ENCODE measurements around the gene SELE. TPM values are rescaled to one million over a fixed set of nuclear protein-coding genes. Genes with fewer than 3 reads are reported as not detected.

The SELE gene
- total RNA-seq, 4 donors from 2014 or later: 0.21 to 6.8 (median 1.9) TPM

DNA sequence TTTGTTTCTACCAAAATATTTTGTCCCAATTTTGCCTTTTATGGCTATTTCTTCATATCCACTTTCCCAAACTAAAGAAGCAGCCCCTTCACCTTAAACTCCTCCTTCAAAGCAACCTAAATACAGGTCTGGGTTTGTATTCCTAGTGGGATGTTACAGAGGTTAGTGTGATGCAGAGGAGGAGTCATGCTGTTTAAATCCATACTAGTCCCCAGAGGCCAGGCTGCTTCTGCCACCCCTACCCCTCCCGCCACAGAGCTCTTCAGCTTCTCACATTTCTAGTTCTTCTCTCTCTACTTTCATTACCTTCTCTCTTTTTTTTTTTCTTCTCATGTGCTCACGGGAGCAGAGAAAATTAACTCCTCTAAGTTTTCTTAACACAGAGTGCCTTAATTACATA is 51.8 kb downstream of the SELE start:
- no peak for DNase-seq (ENCODE audit: low spot score in 2 of 2)
- Histone ChIP-seq H3K36me3 (no peaks in the 10 kb centered on the region), H3K4me3 (no peak overlapping the region), H3K9me3 (no peaks in the 10 kb centered on the region), H3K27ac (no peak overlapping the region), H3K4me1 (peaks cover 0 to 6% (median 3%) of the 10 kb centered on the region in 4 donors), H3K27me3 (no peaks in the 10 kb centered on the region)
- WGBS, 2 donors: 51 to 56% methylated on average over 2 of the region's 2 CpGs
- no peak for TF ChIP-seq EP300 (IDR thresholded peaks at IDR 0.05)
- TF ChIP-seq, protein P1, sequence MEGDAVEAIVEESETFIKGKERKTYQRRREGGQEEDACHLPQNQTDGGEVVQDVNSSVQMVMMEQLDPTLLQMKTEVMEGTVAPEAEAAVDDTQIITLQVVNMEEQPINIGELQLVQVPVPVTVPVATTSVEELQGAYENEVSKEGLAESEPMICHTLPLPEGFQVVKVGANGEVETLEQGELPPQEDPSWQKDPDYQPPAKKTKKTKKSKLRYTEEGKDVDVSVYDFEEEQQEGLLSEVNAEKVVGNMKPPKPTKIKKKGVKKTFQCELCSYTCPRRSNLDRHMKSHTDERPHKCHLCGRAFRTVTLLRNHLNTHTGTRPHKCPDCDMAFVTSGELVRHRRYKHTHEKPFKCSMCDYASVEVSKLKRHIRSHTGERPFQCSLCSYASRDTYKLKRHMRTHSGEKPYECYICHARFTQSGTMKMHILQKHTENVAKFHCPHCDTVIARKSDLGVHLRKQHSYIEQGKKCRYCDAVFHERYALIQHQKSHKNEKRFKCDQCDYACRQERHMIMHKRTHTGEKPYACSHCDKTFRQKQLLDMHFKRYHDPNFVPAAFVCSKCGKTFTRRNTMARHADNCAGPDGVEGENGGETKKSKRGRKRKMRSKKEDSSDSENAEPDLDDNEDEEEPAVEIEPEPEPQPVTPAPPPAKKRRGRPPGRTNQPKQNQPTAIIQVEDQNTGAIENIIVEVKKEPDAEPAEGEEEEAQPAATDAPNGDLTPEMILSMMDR (IDR thresholded peaks at IDR 0.05): no peak

DNA sequence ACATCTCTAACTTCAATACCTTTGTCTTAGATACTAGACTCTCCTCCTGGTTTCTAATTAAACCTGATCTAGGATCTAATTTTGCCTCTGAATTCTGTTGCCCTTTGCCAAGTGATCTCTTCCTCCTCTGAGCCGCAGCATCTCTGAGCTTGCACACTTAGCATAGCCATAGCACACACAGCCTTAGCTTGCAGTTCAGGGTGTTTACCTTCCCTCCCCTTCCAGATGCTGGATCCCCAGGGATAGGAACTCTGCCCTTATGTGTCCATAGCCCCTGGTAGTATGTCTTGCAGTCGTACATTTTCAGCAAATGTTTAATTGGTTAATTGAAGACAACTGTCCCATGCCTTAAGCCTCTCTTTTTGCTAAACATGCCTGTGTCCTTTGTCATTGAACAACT is 52.7 kb downstream of the SELE start:
- no peaks in the 10 kb centered on the region for H3K27me3 ChIP-seq
- no peak overlapping the region for H3K27ac ChIP-seq
- no peak for DNase-seq (ENCODE audit: low spot score in 2 of 2)
- H3K4me1 ChIP-seq: peaks cover 0 to 6% (median 3%) of the 10 kb centered on the region in 4 donors
- WGBS, 2 donors: 27 to 28% methylated on average over 2 of the region's 2 CpGs
- H3K9me3 ChIP-seq: no peaks in the 10 kb centered on the region
- no peaks in the 10 kb centered on the region for H3K36me3 ChIP-seq
- no peak overlapping the region for H3K4me3 ChIP-seq
- TF ChIP-seq, protein P1 (IDR thresholded peaks at IDR 0.05): no peak
- TF ChIP-seq POLR2A (IDR thresholded peaks at IDR 0.05): no peak
- TF ChIP-seq EP300 (IDR thresholded peaks at IDR 0.05): no peak

DNA sequence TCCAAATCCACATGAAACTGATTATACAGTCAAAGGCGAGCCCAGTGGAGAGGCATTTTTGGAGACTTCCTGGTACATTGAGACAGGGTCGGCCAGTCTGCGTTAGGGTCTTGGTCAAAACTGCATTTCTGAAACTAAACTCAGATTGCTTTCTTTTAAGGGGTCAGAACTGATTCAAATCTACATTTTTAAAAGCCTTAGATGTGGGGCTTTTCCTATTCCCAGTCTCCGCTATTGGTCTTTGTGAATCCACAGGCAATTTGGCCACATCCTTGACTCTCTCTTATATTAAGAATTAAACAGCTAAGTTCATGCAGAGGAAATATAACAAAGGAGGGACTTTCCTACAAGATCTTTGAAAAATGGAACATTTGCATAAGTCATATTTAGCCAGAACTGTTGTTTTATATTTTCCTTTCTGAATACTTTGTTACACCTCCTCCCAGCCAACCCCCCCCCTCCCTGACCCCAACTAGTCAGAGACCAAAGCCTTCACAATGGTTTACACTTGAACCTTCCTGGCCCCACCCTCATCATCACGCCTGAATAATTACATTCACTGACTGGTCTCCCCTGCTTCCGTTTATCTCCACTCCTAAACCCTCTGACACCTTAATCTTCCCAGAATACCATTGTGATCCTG is 53.4 kb downstream of the SELE start:
- H3K4me1 ChIP-seq: peaks cover 0 to 6% (median 3%) of the 10 kb centered on the region in 4 donors
- no peaks in the 10 kb centered on the region for H3K9me3 ChIP-seq
- H3K4me3 ChIP-seq: no peak overlapping the region
- TF ChIP-seq EP300 (IDR thresholded peaks at IDR 0.05) (no peak), POLR2A (IDR thresholded peaks at IDR 0.05) (no peak)
- TF ChIP-seq, protein P1 (IDR thresholded peaks at IDR 0.05): no peak
- WGBS, 2 donors: 55 to 71% methylated on average over 6 of the region's 6 CpGs
- no peaks in the 10 kb centered on the region for H3K36me3 ChIP-seq
- DNase-seq (ENCODE audit: low spot score in 2 of 2): no peak
- H3K27ac ChIP-seq: no peak overlapping the region
- H3K27me3 ChIP-seq: no peaks in the 10 kb centered on the region

DNA sequence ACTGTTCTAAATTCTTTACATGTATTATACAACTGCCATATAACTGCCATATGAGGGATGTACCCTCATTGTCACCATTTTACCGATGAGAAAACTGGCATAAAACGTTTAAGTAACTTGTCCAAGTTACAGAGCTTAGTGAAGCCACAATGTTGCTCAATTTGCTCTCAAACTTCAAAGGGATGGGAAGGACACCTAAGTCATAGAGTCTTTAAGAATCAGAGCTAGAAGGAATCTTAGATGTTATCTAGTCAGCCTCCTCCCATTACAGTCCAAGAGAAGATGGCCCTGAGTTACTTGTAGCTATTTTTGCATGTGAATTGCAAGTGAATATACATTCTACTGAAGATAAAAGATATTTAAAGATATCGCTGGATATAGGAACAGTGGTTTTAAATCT is 54.2 kb downstream of the SELE start:
- peaks cover 0 to 6% (median 3%) of the 10 kb centered on the region in 4 donors for H3K4me1 ChIP-seq
- no peak for DNase-seq (ENCODE audit: low spot score in 2 of 2)
- no peaks in the 10 kb centered on the region for H3K36me3 ChIP-seq
- no peak overlapping the region for H3K27ac ChIP-seq
- no peak for TF ChIP-seq POLR2A (IDR thresholded peaks at IDR 0.05)
- TF ChIP-seq, protein P1 (IDR thresholded peaks at IDR 0.05): no peak
- TF ChIP-seq EP300 (IDR thresholded peaks at IDR 0.05): no peak
- H3K4me3 ChIP-seq: no peak overlapping the region
- H3K9me3 ChIP-seq: no peaks in the 10 kb centered on the region
- 78 to 87% methylated on average over 3 of the region's 3 CpGs for WGBS, 2 donors
- H3K27me3 ChIP-seq: no peaks in the 10 kb centered on the region

DNA sequence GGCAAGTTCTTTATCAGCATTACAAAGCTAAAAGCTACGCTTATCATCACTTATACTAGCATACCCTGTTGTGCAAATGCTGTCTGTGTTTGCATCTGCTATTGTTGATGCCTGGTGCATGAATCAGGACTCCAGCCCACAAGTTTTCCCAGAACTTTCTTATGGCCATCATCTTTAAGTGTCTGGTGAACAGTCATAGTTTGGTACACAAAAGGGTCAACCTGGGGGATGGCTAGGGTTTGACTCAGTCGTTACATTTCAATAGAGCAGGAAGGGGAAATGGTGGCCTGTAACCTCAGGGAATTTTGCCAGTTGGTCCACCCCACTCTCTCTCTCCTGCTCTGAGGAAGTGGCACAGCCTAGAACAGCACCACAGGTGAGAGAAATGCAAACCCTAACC is 57.9 kb downstream of the SELE start:
- 15 to 23% methylated on average over 2 of the region's 2 CpGs for WGBS, 2 donors
- Histone ChIP-seq H3K27ac (no peak overlapping the region), H3K36me3 (no peaks in the 10 kb centered on the region), H3K27me3 (no peaks in the 10 kb centered on the region), H3K4me3 (no peak overlapping the region), H3K9me3 (no peaks in the 10 kb centered on the region), H3K4me1 (peaks cover 0 to 1% (median under 1%) of the 10 kb centered on the region in 4 donors)
- TF ChIP-seq POLR2A (IDR thresholded peaks at IDR 0.05) (no peak), EP300 (IDR thresholded peaks at IDR 0.05) (no peak)
- TF ChIP-seq, protein P1 (IDR thresholded peaks at IDR 0.05): no peak
- DNase-seq (ENCODE audit: low spot score in 2 of 2): no peak

Other genes with a start within 250 kb of the SELE start
- 10 to 100 TPM; 25.1 to 51.6 (median 35.6) TPM for gene SLC19A2, start 248.1 kb downstream of the SELE start, total RNA-seq
- gene F5, start 147.6 kb downstream of the SELE start, total RNA-seq: under 1 TPM in 3 of 4 donors, not detected in 1; 0.42 to 0.98 (median 0.60) TPM
- gene SELP, start 104.0 kb downstream of the SELE start, total RNA-seq: 10 to 100 TPM in 3 of 4 donors, 1 to 10 TPM in 1; 2.3 to 30.3 (median 14.8) TPM
- gene SELL, start 22.5 kb downstream of the SELE start, total RNA-seq: 1 to 10 TPM; 2.1 to 5.0 (median 3.4) TPM
- gene METTL18, start 60.8 kb upstream of the SELE start, total RNA-seq: 1 to 10 TPM; 4.2 to 9.0 (median 6.0) TPM
- gene SCYL3, start 159.8 kb upstream of the SELE start, total RNA-seq: 10 to 100 TPM in 3 of 4 donors, 1 to 10 TPM in 1; 9.8 to 15.6 (median 12.6) TPM